Neuron (in vitro differentiated cells): Measurements from ENCODE around the gene ICA1.
"Not testable (repeated sequence)": the region's sequence is repeated elsewhere in the genome, so short reads cannot be mapped to it uniquely, and the experiment has no call there.

Experiments
- H2AFZ ChIP-seq: one replicate; pipeline ENCODE4 v1.6.1; 2013; ENCODE audit warnings: low read depth, mild to moderate bottlenecking, inconsistent platforms, low read length, moderate library complexity
- H3K27me3 ChIP-seq: one replicate; pipeline ENCODE4 v1.6.1; 2013; ENCODE audit warnings: low read length; ENCODE audit not compliant: insufficient read depth
- H3K36me3 ChIP-seq: one replicate; pipeline ENCODE4 v1.6.1; 2013; ENCODE audit warnings: low read length; ENCODE audit not compliant: insufficient read depth
- H3K4me1 ChIP-seq: one replicate; pipeline ENCODE4 v1.6.1; 2013; ENCODE audit warnings: low read length; ENCODE audit not compliant: insufficient read depth
- H3K4me3 ChIP-seq: 2 replicates; pipeline ENCODE4 v1.5.1; 2013; ENCODE audit warnings: mild to moderate bottlenecking, low read length, moderate library complexity
- H3K9me3 ChIP-seq: one replicate; pipeline ENCODE4 v1.6.1; 2013; ENCODE audit warnings: low read length

Gene ICA1

DNA sequence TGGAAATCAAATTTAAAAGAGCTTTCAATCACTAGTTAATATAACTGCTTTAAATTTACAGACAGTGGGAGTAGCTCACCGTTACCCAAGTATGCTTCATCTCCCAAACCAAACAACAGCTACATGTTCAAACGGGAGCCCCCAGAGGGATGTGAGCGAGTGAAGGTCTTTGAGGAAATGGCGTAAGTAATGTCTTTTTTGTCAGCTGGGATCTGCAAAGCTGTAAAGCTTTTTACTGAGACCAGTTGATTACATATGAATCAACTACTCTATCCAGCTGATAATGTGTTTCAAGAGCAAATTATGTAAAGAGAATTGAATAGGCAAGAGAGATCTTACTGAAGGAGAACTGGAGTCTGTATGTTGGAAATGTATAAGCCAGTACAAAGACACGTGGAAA is 177.1 kb downstream of the ICA1 start:
- peaks cover 25% of the 10 kb centered on the region for H3K36me3 ChIP-seq
- H3K9me3 ChIP-seq: no peaks in the 10 kb centered on the region
- H3K4me1 ChIP-seq: no peaks in the 10 kb centered on the region
- no peaks in the 10 kb centered on the region for H3K27me3 ChIP-seq
- no peak overlapping the region for H2AFZ ChIP-seq
- no peak overlapping the region for H3K4me3 ChIP-seq

DNA sequence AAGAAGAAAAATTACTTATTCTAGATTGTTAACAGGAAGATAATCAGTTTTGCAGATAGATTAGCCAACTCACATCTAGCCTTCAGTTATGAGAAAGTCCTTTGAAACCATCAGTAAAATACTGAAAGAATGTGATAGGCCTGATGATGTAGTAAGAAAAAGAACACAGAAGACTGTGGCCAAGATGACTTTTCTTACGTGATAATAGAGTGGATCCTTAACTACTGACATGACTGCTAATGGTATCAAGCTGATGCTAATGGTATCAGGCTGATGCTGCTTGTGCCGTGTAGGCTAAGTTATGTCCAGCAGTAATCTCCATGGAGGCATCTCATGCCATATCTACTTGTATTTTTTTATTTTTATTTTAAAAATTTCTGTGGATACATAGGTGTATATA is 179.2 kb downstream of the ICA1 start:
- H3K4me1 ChIP-seq: no peaks in the 10 kb centered on the region
- H3K36me3 ChIP-seq: peaks cover 24% of the 10 kb centered on the region
- H3K9me3 ChIP-seq: peaks cover 2% of the 10 kb centered on the region
- no peaks in the 10 kb centered on the region for H3K27me3 ChIP-seq
- no peak overlapping the region for H3K4me3 ChIP-seq
- no peak overlapping the region for H2AFZ ChIP-seq

DNA sequence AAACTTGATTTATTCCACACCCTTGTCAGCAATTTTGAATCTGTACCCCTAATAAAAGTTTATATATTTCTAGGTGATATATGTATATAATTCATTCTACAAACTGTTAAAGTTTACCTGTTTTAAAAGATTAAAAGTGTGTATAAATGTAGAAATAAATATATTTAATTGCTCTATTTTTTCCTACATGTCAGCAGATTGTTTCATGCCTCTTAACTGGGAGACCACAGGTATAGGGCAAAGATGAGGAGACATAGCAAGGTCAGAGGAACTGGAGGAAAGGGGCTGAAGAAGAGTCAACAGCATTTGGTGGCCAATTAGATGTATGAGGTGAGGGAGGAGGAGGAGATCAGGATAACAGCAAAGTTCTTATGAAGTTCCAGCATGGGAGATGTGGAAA is 183.5 kb downstream of the ICA1 start:
- H2AFZ ChIP-seq: no peak overlapping the region
- no peak overlapping the region for H3K4me3 ChIP-seq
- H3K27me3 ChIP-seq: no peaks in the 10 kb centered on the region
- peaks cover 4% of the 10 kb centered on the region for H3K36me3 ChIP-seq
- H3K4me1 ChIP-seq: no peaks in the 10 kb centered on the region
- H3K9me3 ChIP-seq: peaks cover 2% of the 10 kb centered on the region

- Histone ChIP-seq H3K27me3 (no peaks in the 10 kb centered on the region), H2AFZ (no peak overlapping the region), H3K9me3 (no peaks in the 10 kb centered on the region), H3K36me3 (peaks cover 3% of the 10 kb centered on the region), H3K4me1 (no peaks in the 10 kb centered on the region), H3K4me3 (no peak overlapping the region)
Measured at GRCh38 chr7:8070451-8071180, 191.4 kb downstream of the ICA1 start.

GRCh38 chr7:8068892-8069686 is 192.9 kb downstream of the ICA1 start:
- Histone ChIP-seq H3K36me3 (peaks cover 3% of the 10 kb centered on the region), H2AFZ (no peak overlapping the region), H3K27me3 (no peaks in the 10 kb centered on the region), H3K4me3 (no peak overlapping the region), H3K9me3 (peaks cover 5% of the 10 kb centered on the region), H3K4me1 (no peaks in the 10 kb centered on the region)

DNA sequence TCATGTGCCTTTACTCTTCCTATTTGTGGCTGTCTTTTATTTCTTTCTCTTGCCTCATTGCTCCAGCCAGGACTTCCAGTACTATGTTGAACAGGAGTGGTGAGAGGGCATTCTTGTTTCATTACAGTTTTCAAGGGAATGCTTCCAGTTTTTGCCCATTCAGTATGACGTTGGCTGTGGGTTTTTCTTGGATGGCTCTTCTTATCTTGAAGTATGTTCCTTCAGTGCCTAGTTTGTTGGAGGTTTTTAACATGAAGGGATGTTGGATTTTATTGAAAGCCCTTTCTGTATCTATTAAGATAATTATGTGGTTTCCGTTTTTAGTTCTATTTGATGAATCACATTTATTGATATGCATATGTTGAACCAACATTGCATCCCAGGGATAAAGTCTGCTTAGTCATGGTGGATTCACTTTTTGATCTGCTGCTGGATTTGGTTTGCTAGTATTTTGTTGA is 196.6 kb downstream of the ICA1 start:
- no peak overlapping the region for H3K4me3 ChIP-seq
- H3K36me3 ChIP-seq: peaks cover 19% of the 10 kb centered on the region
- H2AFZ ChIP-seq: no peak overlapping the region
- no peaks in the 10 kb centered on the region for H3K27me3 ChIP-seq
- peaks cover 16% of the 10 kb centered on the region for H3K9me3 ChIP-seq
- H3K4me1 ChIP-seq: no peaks in the 10 kb centered on the region

- no peaks in the 10 kb centered on the region for H3K27me3 ChIP-seq
- H3K9me3 ChIP-seq: peaks cover 16% of the 10 kb centered on the region
- no peak overlapping the region for H3K4me3 ChIP-seq
- no peak overlapping the region for H2AFZ ChIP-seq
- no peaks in the 10 kb centered on the region for H3K4me1 ChIP-seq
- peaks cover 20% of the 10 kb centered on the region for H3K36me3 ChIP-seq
Measured at GRCh38 chr7:8064828-8065227, 197.1 kb downstream of the ICA1 start.

GRCh38 chr7:8063706-8064297 is 198.2 kb downstream of the ICA1 start:
- Histone ChIP-seq H3K36me3 (peaks cover 27% of the 10 kb centered on the region), H3K9me3 (peaks cover 16% of the 10 kb centered on the region), H3K4me1 (no peaks in the 10 kb centered on the region), H2AFZ (no peak overlapping the region), H3K27me3 (no peaks in the 10 kb centered on the region), H3K4me3 (no peak overlapping the region)

DNA sequence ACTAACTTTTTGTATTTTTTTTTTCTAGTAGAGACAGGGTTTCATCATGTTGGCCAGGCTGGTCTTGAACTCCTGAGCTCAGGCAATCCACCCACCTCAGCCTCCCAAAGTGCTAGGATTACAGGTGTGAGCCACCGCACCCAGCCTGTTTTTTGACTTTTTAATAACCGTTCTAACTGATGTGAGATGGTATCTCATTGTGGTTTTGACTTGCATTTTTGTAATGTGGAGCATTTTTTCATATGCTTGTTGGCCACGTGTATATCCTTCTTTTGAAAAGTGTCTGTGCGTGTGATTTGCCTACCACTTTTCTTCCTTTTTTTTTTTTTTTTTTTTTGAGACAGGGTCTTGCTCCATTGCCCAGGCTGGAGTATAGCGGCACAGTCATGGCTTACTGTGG is 198.7 kb downstream of the ICA1 start:
- not testable (repeated sequence) for H3K27me3 ChIP-seq, H3K4me1 ChIP-seq, H2AFZ ChIP-seq, H3K4me3 ChIP-seq
- peaks cover 16% of the 10 kb centered on the region for H3K9me3 ChIP-seq
- H3K36me3 ChIP-seq: peaks cover 27% of the 10 kb centered on the region
